GM12801 (cell line): ENCODE measurements around the gene TAF11L4.
"Not testable (repeated sequence)": the region's sequence is repeated elsewhere in the genome, so short reads cannot be mapped to it uniquely, and the experiment has no call there.

ENCODE experiments used
- CTCF ChIP-seq: IDR thresholded peaks from one replicate; pipeline ENCODE4 v1.5.1; 2011; ENCODE audit warnings: control low read depth; ENCODE audit not compliant: insufficient read length; ENCODE audit errors: extremely low read depth

Gene TAF11L4

GRCh38 chr5:17497446-17497845, 24.2 kb upstream of the TAF11L4 start:
- no peak for TF ChIP-seq CTCF

DNA sequence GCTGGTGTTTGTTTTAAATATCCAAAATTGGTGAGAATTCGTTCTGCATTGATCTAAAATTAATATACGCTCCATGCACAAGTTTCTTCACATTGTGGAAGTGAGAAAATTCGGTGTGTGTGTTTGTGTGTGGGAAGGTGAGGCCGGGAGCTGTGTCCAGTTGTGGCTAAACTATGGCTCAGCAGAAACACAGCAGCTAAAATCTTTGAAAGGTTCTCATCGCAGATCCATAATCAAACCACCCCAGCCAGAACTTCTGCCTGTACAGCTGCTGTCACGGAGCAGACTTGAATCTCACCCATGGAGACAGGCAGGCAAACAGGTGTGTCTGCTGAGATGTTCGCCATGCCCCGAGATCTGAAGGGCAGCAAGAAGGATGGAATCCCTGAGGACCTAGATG, 23.7 kb upstream of the TAF11L4 start, which contains the start of gene TAF11L2:
TAF11L2 (plus strand) TSS at position 301 of the 400 bp plus-strand sequence.
- not testable (repeated sequence) for TF ChIP-seq CTCF

- no peak for TF ChIP-seq CTCF
Observed at GRCh38 chr5:17511775-17512325, 9.8 kb upstream of the TAF11L4 start.

GRCh38 chr5:17518067-17518466, 3.5 kb upstream of the TAF11L4 start, which contains the start of gene TAF11L3:
TSS of gene TAF11L3 (plus strand) at chr5:17518367.
- not testable (repeated sequence) for TF ChIP-seq CTCF

DNA sequence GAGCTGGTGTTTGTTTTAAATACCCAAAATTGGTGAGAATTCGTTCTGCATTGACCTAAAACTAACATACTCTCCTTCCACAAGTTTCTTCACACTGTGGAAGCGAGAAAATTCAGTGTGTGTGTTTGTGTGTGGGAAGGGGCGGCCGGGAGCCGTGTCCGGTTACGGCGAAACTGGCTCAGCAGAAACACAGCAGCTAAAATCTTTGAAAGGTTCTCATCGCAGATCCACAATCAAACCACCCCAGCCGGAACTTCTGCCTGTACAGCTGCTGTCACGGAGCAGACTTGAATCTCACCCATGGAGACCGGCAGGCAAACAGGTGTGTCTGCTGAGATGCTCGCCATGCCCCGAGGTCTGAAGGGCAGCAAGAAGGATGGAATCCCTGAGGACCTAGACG, 3.3 kb downstream of the TAF11L4 start, which contains the start of gene TAF11L5:
TAF11L5 (plus strand) TSS at position 301 of the 400 bp plus-strand sequence.
- not testable (repeated sequence) for TF ChIP-seq CTCF

DNA sequence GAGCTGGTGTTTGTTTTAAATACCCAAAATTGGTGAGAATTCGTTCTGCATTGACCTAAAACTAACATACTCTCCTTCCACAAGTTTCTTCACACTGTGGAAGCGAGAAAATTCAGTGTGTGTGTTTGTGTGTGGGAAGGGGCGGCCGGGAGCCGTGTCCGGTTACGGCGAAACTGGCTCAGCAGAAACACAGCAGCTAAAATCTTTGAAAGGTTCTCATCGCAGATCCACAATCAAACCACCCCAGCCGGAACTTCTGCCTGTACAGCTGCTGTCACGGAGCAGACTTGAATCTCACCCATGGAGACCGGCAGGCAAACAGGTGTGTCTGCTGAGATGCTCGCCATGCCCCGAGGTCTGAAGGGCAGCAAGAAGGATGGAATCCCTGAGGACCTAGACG, 6.8 kb downstream of the TAF11L4 start, which contains the start of gene TAF11L6:
TAF11L6 (plus strand) TSS at position 301 of the 400 bp plus-strand sequence.
- not testable (repeated sequence) for TF ChIP-seq CTCF
